Mesenchymal stem cell (in vitro differentiated cells and primary cell): ENCODE results near the gene CLDN6.

Source experiments
- DNase-seq: peaks from one replicate; pipeline ENCODE4 v3.0.0-alpha.2; 2013
- H2AFZ ChIP-seq: one replicate; pipeline ENCODE4 v1.6.1; 2013; ENCODE audit warnings: low read depth, mild to moderate bottlenecking, control low read depth, inconsistent platforms, low read length, moderate library complexity
- H2AK5ac ChIP-seq: 2 replicates; pipeline ENCODE4 v1.6.1; 2013; ENCODE audit warnings: low read length, moderate library complexity, mild to moderate bottlenecking, inconsistent platforms; ENCODE audit not compliant: severe bottlenecking
- H2BK120ac ChIP-seq: one replicate; pipeline ENCODE4 v1.6.1; 2013; ENCODE audit warnings: low read depth, mild to moderate bottlenecking, inconsistent platforms, low read length, moderate library complexity
- H2BK12ac ChIP-seq, 2 experiments: one replicate each; pipeline ENCODE4 v1.6.1; 2013; ENCODE audit warnings: inconsistent platforms in 2 of 2, low read length in 2 of 2, mild to moderate bottlenecking in 2 of 2, moderate library complexity in 2 of 2, control low read depth in 1 of 2
- H2BK15ac ChIP-seq: one replicate; pipeline ENCODE4 v1.6.1; 2013; ENCODE audit warnings: mild to moderate bottlenecking, low read depth, inconsistent platforms; ENCODE audit not compliant: poor library complexity, severe bottlenecking
- H2BK5ac ChIP-seq: 2 replicates; pipeline ENCODE4 v1.6.1; 2013; ENCODE audit warnings: low read depth, mild to moderate bottlenecking, low read length, control low read depth, inconsistent platforms; ENCODE audit not compliant: poor library complexity, severe bottlenecking
- H3K14ac ChIP-seq, 2 experiments: one replicate each; pipeline ENCODE4 v1.6.1; 2013; ENCODE audit warnings: inconsistent platforms in 2 of 2, low read length in 2 of 2, control low read depth in 1 of 2, mild to moderate bottlenecking in 1 of 2, moderate library complexity in 1 of 2
- H3K18ac ChIP-seq, 2 experiments: one replicate each; pipeline ENCODE4 v1.6.1; 2013; ENCODE audit warnings: inconsistent platforms in 2 of 2, low read length in 2 of 2, control low read depth in 1 of 2, low read depth in 1 of 2, mild to moderate bottlenecking in 1 of 2
- H3K23ac ChIP-seq, 2 experiments: one replicate each; pipeline ENCODE4 v1.6.1; 2013; ENCODE audit warnings: inconsistent platforms in 2 of 2, low read length in 2 of 2, mild to moderate bottlenecking in 2 of 2, moderate library complexity in 2 of 2, control low read depth in 1 of 2
- H3K27ac ChIP-seq: 2 replicates; pipeline ENCODE4 v1.5.1; 2013; ENCODE audit warnings: mild to moderate bottlenecking, moderate library complexity, low read length, control low read depth, inconsistent platforms; ENCODE audit not compliant: poor library complexity, severe bottlenecking
- H3K27me3 ChIP-seq, 2 experiments: 2 replicates each; pipeline versions ENCODE4 v1.6.1 to v1.7.0; 2013; ENCODE audit warnings: low read length in 2 of 2, mild to moderate bottlenecking in 2 of 2, moderate library complexity in 2 of 2, control low read depth in 1 of 2, inconsistent platforms in 1 of 2; ENCODE audit not compliant: control insufficient read depth in 1 of 2, insufficient read depth in 1 of 2
- H3K36me3 ChIP-seq, 2 experiments: 2 replicates each; pipeline versions ENCODE4 v1.6.1 to v1.7.0; 2013; ENCODE audit warnings: low read length in 2 of 2, control low read depth in 1 of 2, inconsistent platforms in 1 of 2, low read depth in 1 of 2, mild to moderate bottlenecking in 1 of 2; ENCODE audit not compliant: insufficient read depth in 2 of 2, control insufficient read depth in 1 of 2
- H3K4ac ChIP-seq, 2 experiments: one replicate each; pipeline ENCODE4 v1.6.1; 2013; ENCODE audit warnings: inconsistent platforms in 2 of 2, low read length in 2 of 2, mild to moderate bottlenecking in 2 of 2, moderate library complexity in 2 of 2, control low read depth in 1 of 2, low read depth in 1 of 2
- H3K4me1 ChIP-seq: 2 replicates; pipeline ENCODE4 v1.6.1; 2013; ENCODE audit warnings: low read depth, low read length, control low read depth; ENCODE audit not compliant: control insufficient read depth, insufficient read depth
- H3K4me2 ChIP-seq: 2 replicates; pipeline ENCODE4 v1.6.1; 2013; ENCODE audit warnings: low read length, mild to moderate bottlenecking, inconsistent platforms; ENCODE audit not compliant: poor library complexity, severe bottlenecking
- H3K4me3 ChIP-seq, 2 experiments: 2 replicates each; pipeline versions ENCODE4 v1.5.1 to v1.7.0; 2013; ENCODE audit warnings: low read length in 2 of 2, mild to moderate bottlenecking in 2 of 2, control low read depth in 1 of 2, low read depth in 1 of 2; ENCODE audit not compliant: insufficient read depth in 1 of 2
- H3K79me1 ChIP-seq: replicated peaks from 2 replicates; pipeline ENCODE4 v1.6.1; 2013; ENCODE audit warnings: mild to moderate bottlenecking, control low read depth, low read length, inconsistent platforms; ENCODE audit not compliant: poor library complexity, severe bottlenecking
- H3K9ac ChIP-seq: 2 replicates; pipeline ENCODE4 v1.7.0; 2013; ENCODE audit warnings: mild to moderate bottlenecking, low read length, moderate library complexity
- H3K9me3 ChIP-seq: 2 replicates; pipeline ENCODE4 v1.7.0; 2013; ENCODE audit warnings: mild to moderate bottlenecking, low read length; ENCODE audit not compliant: control insufficient read depth
- H4K8ac ChIP-seq: one replicate; pipeline ENCODE4 v1.6.1; 2013; ENCODE audit warnings: inconsistent platforms, mild to moderate bottlenecking, low read length, moderate library complexity
- H4K91ac ChIP-seq: one replicate; pipeline ENCODE4 v1.6.1; 2013; ENCODE audit warnings: mild to moderate bottlenecking, low read length, inconsistent platforms
- WGBS: methylation state at CpG from one replicate; pipeline ENCODE4 v1.1.7; 2013; ENCODE audit warnings: mixed read lengths; 5-methylcytosine and 5-hydroxymethylcytosine counted together

Gene CLDN6

GRCh38 chr16:3042376-3042775, 24.4 kb upstream of the CLDN6 start:
- H2BK12ac ChIP-seq: no peak overlapping the region
- H3K23ac ChIP-seq: no peak overlapping the region
- no peaks in the 10 kb centered on the region for H3K79me1 ChIP-seq
- no peak overlapping the region for H2AFZ ChIP-seq
- H3K4me1 ChIP-seq: peaks cover 16% of the 10 kb centered on the region
- H3K18ac ChIP-seq: no peak overlapping the region
- no peak overlapping the region for H3K4ac ChIP-seq
- H3K36me3 ChIP-seq: no peaks in the 10 kb centered on the region
- no peak overlapping the region for H2AK5ac ChIP-seq
- H3K4me2 ChIP-seq: no peak overlapping the region
- H4K8ac ChIP-seq: no peak overlapping the region
- H3K27ac ChIP-seq: no peak overlapping the region
- no peak overlapping the region for H2BK15ac ChIP-seq
- DNase-seq: no peak
- no peak overlapping the region for H3K4me3 ChIP-seq
- peaks cover 62 to 69% of the 10 kb centered on the region in 2 experiments for H3K27me3 ChIP-seq
- no peak overlapping the region for H4K91ac ChIP-seq
- 83% methylated on average over 1 of the region's 3 CpGs for WGBS
- H2BK5ac ChIP-seq: no peak overlapping the region
- H3K9me3 ChIP-seq: no peaks in the 10 kb centered on the region
- H3K14ac ChIP-seq: no peak overlapping the region
- H2BK120ac ChIP-seq: no peak overlapping the region
- no peak overlapping the region for H3K9ac ChIP-seq

- no peak overlapping the region for H2BK120ac ChIP-seq
- no peak overlapping the region for H2AFZ ChIP-seq
- H3K9ac ChIP-seq: no peak overlapping the region
- no peak overlapping the region for H2BK5ac ChIP-seq
- no peak overlapping the region for H2AK5ac ChIP-seq
- no peak overlapping the region for H4K91ac ChIP-seq
- H3K27me3 ChIP-seq: peaks cover 65 to 67% of the 10 kb centered on the region in 2 experiments
- H3K4ac ChIP-seq: no peak overlapping the region
- no peaks in the 10 kb centered on the region for H3K36me3 ChIP-seq
- H2BK12ac ChIP-seq: no peak overlapping the region
- no peak overlapping the region for H2BK15ac ChIP-seq
- 89% methylated on average over 5 of the region's 5 CpGs for WGBS
- H3K14ac ChIP-seq: no peak overlapping the region
- H3K27ac ChIP-seq: no peak overlapping the region
- H3K9me3 ChIP-seq: no peaks in the 10 kb centered on the region
- peaks cover 4% of the 10 kb centered on the region for H3K4me1 ChIP-seq
- H3K18ac ChIP-seq: no peak overlapping the region
- H3K79me1 ChIP-seq: no peaks in the 10 kb centered on the region
- H3K4me3 ChIP-seq: no peak overlapping the region
- no peak overlapping the region for H4K8ac ChIP-seq
- no peak overlapping the region for H3K23ac ChIP-seq
- no peak for DNase-seq
- no peak overlapping the region for H3K4me2 ChIP-seq
These were observed 20.9 kb upstream of the CLDN6 start for GRCh38 chr16:3038896-3039295.

GRCh38 chr16:3038256-3038655, 20.3 kb upstream of the CLDN6 start:
- Histone ChIP-seq H4K91ac (no peak overlapping the region), H3K14ac (no peak overlapping the region), H3K4ac (no peak overlapping the region), H3K27me3 (peaks cover 65 to 67% of the 10 kb centered on the region in 2 experiments), H4K8ac (no peak overlapping the region), H2BK15ac (no peak overlapping the region), H2BK120ac (no peak overlapping the region), H2BK12ac (no peak overlapping the region), H3K79me1 (no peaks in the 10 kb centered on the region), H3K27ac (no peak overlapping the region), H2AFZ (no peak overlapping the region), H3K36me3 (no peaks in the 10 kb centered on the region), H3K9me3 (no peaks in the 10 kb centered on the region), H2BK5ac (no peak overlapping the region), H3K4me2 (no peak overlapping the region), H2AK5ac (no peak overlapping the region), H3K23ac (no peak overlapping the region), H3K18ac (no peak overlapping the region), H3K4me3 (no peak overlapping the region), H3K9ac (no peak overlapping the region), H3K4me1 (peaks cover 4% of the 10 kb centered on the region)
- 50% methylated on average over 11 of the region's 11 CpGs for WGBS
- DNase-seq: no peak

- Histone ChIP-seq H3K9ac (no peak within 1 kb of the TSS), H3K23ac (no peak within 1 kb of the TSS)
- WGBS: 12% methylated on average over 44 of the region's 44 CpGs
These were observed 18.8 kb upstream of the CLDN6 start, which contains the start of gene BICDL2 for GRCh38 chr16:3036726-3037315. Gene BICDL2 (minus strand): TSS chr16:3036944. CDS start chr16:3035496, 1,448 bp downstream.

More at GRCh38 chr16:3036726-3037315, 18.8 kb upstream of the CLDN6 start, which contains the start of gene BICDL2:
- Histone ChIP-seq H3K9me3 (no peaks in the 10 kb centered on the region), H2BK12ac (no peak within 1 kb of the TSS), H3K14ac (no peak within 1 kb of the TSS), H2AFZ (no peak within 1 kb of the TSS), H3K27ac (no peak within 1 kb of the TSS), H3K4me1 (peaks cover 4% of the 10 kb centered on the region), H3K4me2 (no peak within 1 kb of the TSS), H2BK5ac (no peak within 1 kb of the TSS), H4K8ac (no peak within 1 kb of the TSS), H3K4ac (no peak within 1 kb of the TSS), H3K18ac (no peak within 1 kb of the TSS), H3K4me3 (no peak within 1 kb of the TSS), H4K91ac (no peak within 1 kb of the TSS), H3K36me3 (no peaks in the 10 kb centered on the region), H2BK120ac (no peak within 1 kb of the TSS), H2BK15ac (no peak within 1 kb of the TSS), H3K27me3 (peaks cover 74 to 80% of the 10 kb centered on the region in 2 experiments), H2AK5ac (no peak within 1 kb of the TSS), H3K79me1 (no peaks in the 10 kb centered on the region)
- no peak for DNase-seq
